GM12892 (cell line): ENCODE measurements around the gene ADPRM.

ENCODE experiments used
- POLR2A ChIP-seq: IDR thresholded peaks from 2 replicates; pipeline ENCODE4 v1.6.1; 2011; ENCODE audit warnings: low read depth, low read length, control low read depth
- POLR2AphosphoS5 ChIP-seq: IDR thresholded peaks from 2 replicates; pipeline ENCODE4 v1.6.1; 2011; ENCODE audit warnings: low read depth, low read length, control low read depth

GRCh38 chr17:10739386-10739785, 42.0 kb downstream of the ADPRM start:
- TF ChIP-seq POLR2A (no peak), POLR2AphosphoS5 (no peak)
